Activated T-helper 1 cell treated with anti-CD3 and anti-CD28 coated beads, Interleukin-12 subunit alpha, Interleukin-12 subunit beta, Interleukin-2, Interleukin-4 antibody, amounts not matched to agents 30 ng/mL and 10 ng/mL and 1 ng/mL, durations not matched to agents 14 hours and 24 hours and 36 hours (primary cell): Measurements from ENCODE around the gene SPRTN. TPM values are rescaled to one million over a fixed set of nuclear protein-coding genes. Genes with fewer than 3 reads are reported as not detected.

Source experiments
- total RNA-seq: library from RNA; stranded (reverse); gene quantifications from 2 replicates; pipeline ENCODE4 v1.2.3, GENCODE V29; 2022

The SPRTN gene
- total RNA-seq, 1 donor from 2014 or later: 13.5 TPM

Other genes starting within 250 kb of the SPRTN start
- not detected in 2 replicates for gene TRIM67, start 176.2 kb upstream of the SPRTN start, total RNA-seq
- gene GNPAT, start 97.1 kb upstream of the SPRTN start, total RNA-seq: 41.7 and 43.1 TPM in 2 replicates
- 14.4 and 15.6 TPM in 2 replicates for gene EXOC8, start 441 bp upstream of the SPRTN start, total RNA-seq
- 17.1 and 17.8 TPM in 2 replicates for gene EGLN1, start 84.0 kb downstream of the SPRTN start, total RNA-seq
- 42.7 and 47.1 TPM in 2 replicates for gene TSNAX, start 190.4 kb downstream of the SPRTN start, total RNA-seq